RPMI8226 (cell line): ENCODE measurements around the gene NKAIN4.
A peak's percentile ranks its signal among the peaks of the same experiment; 100 is the strongest.
"Not testable (repeated sequence)": the region's sequence is repeated elsewhere in the genome, so short reads cannot be mapped to it uniquely, and the experiment has no call there.

Source experiments
- DNase-seq: peaks from one replicate; pipeline ENCODE4 v3.0.0-alpha.2; 2015

Gene NKAIN4

GRCh38 chr20:63233924-63234323, 20.3 kb downstream of the NKAIN4 start:
- no peak for DNase-seq

GRCh38 chr20:63233061-63233344, 21.3 kb downstream of the NKAIN4 start:
- no peak for DNase-seq

GRCh38 chr20:63232235-63233060, 21.8 kb downstream of the NKAIN4 start:
- DNase-seq, result no peak

GRCh38 chr20:63230800-63231268, 23.4 kb downstream of the NKAIN4 start:
- DNase-seq, result peak; percentile 61

- no peak for DNase-seq
These were observed 25.5 kb downstream of the NKAIN4 start for GRCh38 chr20:63228806-63229205.

- no peak for DNase-seq
These were observed 27.0 kb downstream of the NKAIN4 start for GRCh38 chr20:63227260-63227659.

- no peak for DNase-seq
These were observed 28.0 kb downstream of the NKAIN4 start for GRCh38 chr20:63226042-63226943.

GRCh38 chr20:63225082-63225454, 29.2 kb downstream of the NKAIN4 start:
- DNase-seq, result no peak

GRCh38 chr20:63224412-63225081, 29.7 kb downstream of the NKAIN4 start:
- peak; percentile 82 for DNase-seq

- DNase-seq, result no peak
These were observed 30.4 kb downstream of the NKAIN4 start for GRCh38 chr20:63223826-63224207.

- DNase-seq, result peak; percentile 54
These were observed 31.0 kb downstream of the NKAIN4 start for GRCh38 chr20:63223121-63223825.

GRCh38 chr20:63222541-63222940, 31.7 kb downstream of the NKAIN4 start:
- DNase-seq, result peak; percentile 33

- not testable (repeated sequence) for DNase-seq
These were observed 32.7 kb downstream of the NKAIN4 start for GRCh38 chr20:63221400-63222053.

GRCh38 chr20:63220696-63221399, 33.4 kb downstream of the NKAIN4 start:
- no peak for DNase-seq

- no peak for DNase-seq
These were observed 34.3 kb downstream of the NKAIN4 start for GRCh38 chr20:63219866-63220521.

- no peak for DNase-seq
These were observed 34.8 kb downstream of the NKAIN4 start for GRCh38 chr20:63219447-63219821.

GRCh38 chr20:63218701-63219446, 35.4 kb downstream of the NKAIN4 start:
- no peak for DNase-seq

- no peak for DNase-seq
These were observed 36.6 kb downstream of the NKAIN4 start for GRCh38 chr20:63217706-63218105.

GRCh38 chr20:63216849-63217471, 37.3 kb downstream of the NKAIN4 start:
- no peak for DNase-seq
